ENCODE measurements around the gene FLVCR1. TPM values are rescaled to one million over a fixed set of nuclear protein-coding genes. Genes with fewer than 3 reads are reported as not detected.
A peak's percentile ranks its signal among the peaks of the same experiment; 100 is the strongest.
"Not testable (repeated sequence)": the region's sequence is repeated elsewhere in the genome, so short reads cannot be mapped to it uniquely, and the experiment has no call there.

FLVCR1 gene
- total RNA-seq, 1 experiment from 2014 or later = 67.9 TPM

- H3K9me3 Mint-ChIP-seq; H3K27me3 Mint-ChIP-seq (ENCODE audit: low read depth); POLR2A ChIA-PET; CTCF ChIA-PET; ATAC-seq; DNase-seq (ENCODE audit: low spot score): not testable (repeated sequence)
- peak overlapping the region; percentile 99 for H3K27ac Mint-ChIP-seq
- peak overlapping the region; percentile 91 for H3K4me3 Mint-ChIP-seq
- H3K4me1 Mint-ChIP-seq = peaks cover 52% of the 10 kb centered on the region
- TF ChIP-seq ERG (CRISPR knock-in tag; IDR thresholded peaks at IDR 0.05) = 0 out of 2 replicates have a peak, but pooled peaks have one; percentile 64
- TF ChIP-seq NFATC4 (CRISPR knock-in tag; IDR thresholded peaks at IDR 0.05) = peak; percentile 83
- peak; percentile 71; the same call in 1 of the 2 replicates for TF ChIP-seq EMX1 (CRISPR knock-in tag; IDR thresholded peaks at IDR 0.05)
- TF ChIP-seq ZNF532 (CRISPR knock-in tag; IDR thresholded peaks at IDR 0.05; ENCODE audit: borderline replicate concordance) = peak; percentile 86; the same call in 1 of the 2 replicates
- peak; percentile 72; the same call in 1 of the 2 replicates for TF ChIP-seq ZNF671 (CRISPR knock-in tag; IDR thresholded peaks at IDR 0.05)
- peak; percentile 88; the same call in 1 of the 2 replicates for TF ChIP-seq AR (CRISPR knock-in tag; IDR thresholded peaks at IDR 0.05)
- peak; percentile 50; the same call in 1 of the 2 replicates for TF ChIP-seq PRRX2 (CRISPR knock-in tag; IDR thresholded peaks at IDR 0.05)
- TF ChIP-seq, protein P1, sequence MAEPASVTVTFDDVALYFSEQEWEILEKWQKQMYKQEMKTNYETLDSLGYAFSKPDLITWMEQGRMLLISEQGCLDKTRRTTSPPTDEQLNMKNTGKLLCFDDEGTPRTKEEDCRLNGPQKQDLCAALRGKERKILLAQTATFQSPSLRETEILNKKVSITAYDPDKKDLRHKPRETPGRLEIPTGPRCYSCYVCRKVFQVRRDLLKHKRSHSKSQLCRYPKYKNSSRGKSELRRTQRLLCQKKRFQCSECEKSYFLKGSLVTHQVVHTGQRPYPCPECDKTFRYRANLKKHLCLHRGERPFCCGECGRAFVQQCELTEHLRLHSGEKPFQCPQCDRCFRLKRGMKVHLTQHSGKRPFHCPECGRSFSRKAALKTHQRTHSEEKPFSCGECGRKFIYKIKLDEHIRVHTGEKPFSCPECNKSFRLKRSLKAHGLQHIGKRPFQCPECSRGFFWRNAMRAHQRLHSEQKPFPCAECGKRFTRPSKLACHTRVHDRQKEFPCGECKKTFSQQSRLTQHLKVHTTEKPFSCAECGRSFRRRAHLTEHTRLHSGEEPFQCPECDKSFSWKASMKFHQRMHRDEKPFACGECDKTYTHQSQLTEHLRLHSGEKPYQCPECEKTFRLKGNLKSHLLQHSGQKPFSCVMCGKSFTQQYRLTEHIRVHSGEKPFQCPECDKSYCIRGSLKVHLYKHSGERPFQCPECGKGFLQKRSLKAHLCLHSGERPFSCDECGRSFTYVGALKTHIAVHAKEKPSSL (CRISPR knock-in tag; conservative IDR thresholded peaks at IDR 0.05) = peak; percentile 93
- peak; percentile 38; the same call in 1 of the 2 replicates for TF ChIP-seq ZNF416 (CRISPR knock-in tag; IDR thresholded peaks at IDR 0.05)
- peaks cover 12% of the 10 kb centered on the region for H3K36me3 Mint-ChIP-seq
Observed at GRCh38 chr1:212913638-212914037, 55.6 kb downstream of the FLVCR1 start.

GRCh38 chr1:212914110-212914509, 56.0 kb downstream of the FLVCR1 start:
- H3K27me3 Mint-ChIP-seq (ENCODE audit: low read depth); DNase-seq (ENCODE audit: low spot score); POLR2A ChIA-PET; ATAC-seq; H3K9me3 Mint-ChIP-seq: not testable (repeated sequence)
- H3K4me3 Mint-ChIP-seq = peak overlapping the region; percentile 91
- peak overlapping the region; percentile 99 for H3K27ac Mint-ChIP-seq
- H3K4me1 Mint-ChIP-seq = peaks cover 52% of the 10 kb centered on the region
- CTCF ChIA-PET = interaction anchor here (1.5 kb wide), 1 partner anchor 164 kb away, joined by 3 read pairs; no protein-coding TSS in a partner anchor
- peaks cover 12% of the 10 kb centered on the region for H3K36me3 Mint-ChIP-seq

GRCh38 chr1:212914789-212915188, 56.7 kb downstream of the FLVCR1 start:
- Mint-ChIP-seq H3K27me3 (ENCODE audit: low read depth) (no peaks in the 10 kb centered on the region), H3K9me3 (no peaks in the 10 kb centered on the region), H3K4me3 (peak overlapping the region; percentile 91), H3K4me1 (peaks cover 53% of the 10 kb centered on the region), H3K36me3 (peaks cover 12% of the 10 kb centered on the region), H3K27ac (peak overlapping the region; percentile 99)
- ChIA-PET CTCF (interaction anchor here (1.5 to 1.6 kb wide), 2 partner anchors 52 to 165 kb away, joined by 3 to 4 read pairs; no protein-coding TSS in a partner anchor), POLR2A (interaction anchor here (1.4 kb wide), 1 partner anchor 15 kb away, joined by 5 read pairs; no protein-coding TSS in a partner anchor)
- DNase-seq (ENCODE audit: low spot score) (peak; percentile 65), ATAC-seq (peak; percentile 44)
- TF ChIP-seq NR3C1 (CRISPR knock-in tag; conservative IDR thresholded peaks at IDR 0.05; ENCODE audit: low read depth) (no peak), E2F4 (CRISPR knock-in tag; IDR thresholded peaks at IDR 0.05; ENCODE audit: borderline replicate concordance, low read depth) (no peak)
- TF ChIP-seq, protein P1 (CRISPR knock-in tag; conservative IDR thresholded peaks at IDR 0.05) = 0 out of 2 replicates have a peak, but pooled peaks have one; percentile 6
- TF ChIP-seq, protein P2, sequence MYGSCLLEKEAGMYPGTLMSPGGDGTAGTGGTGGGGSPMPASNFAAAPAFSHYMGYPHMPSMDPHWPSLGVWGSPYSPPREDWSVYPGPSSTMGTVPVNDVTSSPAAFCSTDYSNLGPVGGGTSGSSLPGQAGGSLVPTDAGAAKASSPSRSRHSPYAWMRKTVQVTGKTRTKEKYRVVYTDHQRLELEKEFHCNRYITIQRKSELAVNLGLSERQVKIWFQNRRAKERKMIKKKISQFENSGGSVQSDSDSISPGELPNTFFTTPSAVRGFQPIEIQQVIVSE (CRISPR knock-in tag; IDR thresholded peaks at IDR 0.05; ENCODE audit: borderline replicate concordance) = no peak
